PC-3 (cell line): ENCODE results near the gene PROSER2. TPM values are rescaled to one million over a fixed set of nuclear protein-coding genes. Genes with fewer than 3 reads are reported as not detected.

Source experiments
- ATAC-seq: fragments of 200-7000 bp; cut with Tn5 transposase; 2 replicates; pipeline ENCODE4 v1.9.1; 2020; ENCODE audit warnings: mild to moderate bottlenecking, moderate library complexity
- BruUV-seq: library from RNA; stranded (reverse); fragments of 400-500 nt; replicated peaks from 2 replicates; lab custom pipeline; 2021; lab: Mats Ljungman, UMichigan
- CTCF ChIA-PET: fragments of 300-600 bp; sonication (Branson Sonifier 250); formaldehyde crosslinking; loops from one replicate; lab custom pipeline; 2022; ENCODE audit warnings: antibody characterized with exemption; lab: Charles Lee
- POLR2A ChIA-PET: fragments of 300-600 bp; sonication (Branson Sonifier 250); formaldehyde crosslinking; loops from one replicate; lab custom pipeline; 2022; ENCODE audit warnings: antibody characterized with exemption; ENCODE audit not compliant: unreplicated experiment; lab: Charles Lee
- DNase-seq: peaks from one replicate; pipeline ENCODE4 v3.0.0-alpha.2; 2015
- H2AFZ ChIP-seq: fragments of 300-600 bp; sonication (generic); 2 replicates; pipeline ENCODE4 v1.6.0; 2016; ENCODE audit warnings: antibody characterized with exemption, low read length
- H3F3A ChIP-seq: fragments of 300-600 bp; sonication (generic); one replicate; pipeline ENCODE4 v1.6.0; 2017; ENCODE audit warnings: antibody characterized with exemption, low read length, control low read depth, mild to moderate bottlenecking; ENCODE audit not compliant: unreplicated experiment
- H3K27ac ChIP-seq: fragments of 300-600 bp; sonication (generic); 2 replicates; pipeline ENCODE4 v1.5.1; 2016; ENCODE audit warnings: mild to moderate bottlenecking, low read length
- H3K27me3 ChIP-seq: fragments of 300-600 bp; sonication (generic); 2 replicates; pipeline ENCODE4 v1.6.1; 2016; ENCODE audit warnings: low read length, mixed read lengths
- H3K36me3 ChIP-seq: fragments of 300-600 bp; sonication (generic); 2 replicates; pipeline ENCODE4 v1.6.1; 2016; ENCODE audit warnings: low read depth, mixed run types, low read length, mixed read lengths
- H3K4me1 ChIP-seq: fragments of 300-600 bp; sonication (generic); 2 replicates; pipeline ENCODE4 v1.5.1; 2016; ENCODE audit warnings: low read length; ENCODE audit not compliant: insufficient read depth
- H3K4me2 ChIP-seq: fragments of 300-600 bp; sonication (generic); 2 replicates; pipeline ENCODE4 v1.6.0; 2016; ENCODE audit warnings: low read length
- H3K4me3 ChIP-seq: fragments of 300-600 bp; sonication (generic); 2 replicates; pipeline ENCODE4 v1.5.1; 2016; ENCODE audit warnings: mild to moderate bottlenecking, low read length, mixed read lengths
- H3K79me2 ChIP-seq: fragments of 300-600 bp; sonication (generic); 2 replicates; pipeline ENCODE4 v1.6.1; 2017; ENCODE audit warnings: low read length, mixed read lengths
- H3K9ac ChIP-seq: fragments of 300-600 bp; sonication (generic); 2 replicates; pipeline ENCODE4 v1.6.0; 2016; ENCODE audit warnings: mild to moderate bottlenecking, low read length
- H3K9me2 ChIP-seq: fragments of 300-600 bp; sonication (generic); replicated peaks from 2 replicates; pipeline ENCODE4 v1.6.1; 2016; ENCODE audit warnings: mixed run types, low read length, mixed read lengths
- H3K9me3 ChIP-seq: fragments of 300-600 bp; sonication (generic); 2 replicates; pipeline ENCODE4 v1.6.1; 2016; ENCODE audit warnings: low read length, mixed read lengths
- H4K20me1 ChIP-seq: fragments of 300-600 bp; sonication (generic); 2 replicates; pipeline ENCODE4 v1.6.1; 2016; ENCODE audit warnings: low read length, mixed read lengths
- EZH2 ChIP-seq: fragments of 300-600 bp; sonication (generic); IDR thresholded peaks from one replicate; pipeline ENCODE4 v1.6.1; 2017; ENCODE audit warnings: antibody characterized with exemption, mild to moderate bottlenecking, low read length; ENCODE audit not compliant: unreplicated experiment
- EZH2phosphoT487 ChIP-seq: fragments of 300-600 bp; sonication (generic); IDR thresholded peaks from 2 replicates; pipeline ENCODE4 v1.6.1; 2018; ENCODE audit warnings: mild to moderate bottlenecking, antibody characterized with exemption, low read length, borderline replicate concordance
- intact Hi-C: fragments of 100-400 bp; cut with micrococcal nuclease; formaldehyde crosslinking; loops from 2 replicates; pipeline ENCODE4 v1.9.0; 2023
- total RNA-seq: library from RNA; depleted of rRNA; stranded (reverse); fragments of >200 nt; gene quantifications from 2 replicates; pipeline ENCODE4 v1.2.3, GENCODE V29; 2014
- TF ChIP-seq, protein P1 (sequence below): fragments of 300-600 bp; sonication (generic); conservative IDR thresholded peaks from 2 replicates; pipeline ENCODE4 v1.5.1; 2017; ENCODE audit warnings: antibody characterized with exemption, low read depth, mild to moderate bottlenecking, low read length

PROSER2 gene
- total RNA-seq, 1 experiment from 2014 or later: 52.5 TPM

DNA sequence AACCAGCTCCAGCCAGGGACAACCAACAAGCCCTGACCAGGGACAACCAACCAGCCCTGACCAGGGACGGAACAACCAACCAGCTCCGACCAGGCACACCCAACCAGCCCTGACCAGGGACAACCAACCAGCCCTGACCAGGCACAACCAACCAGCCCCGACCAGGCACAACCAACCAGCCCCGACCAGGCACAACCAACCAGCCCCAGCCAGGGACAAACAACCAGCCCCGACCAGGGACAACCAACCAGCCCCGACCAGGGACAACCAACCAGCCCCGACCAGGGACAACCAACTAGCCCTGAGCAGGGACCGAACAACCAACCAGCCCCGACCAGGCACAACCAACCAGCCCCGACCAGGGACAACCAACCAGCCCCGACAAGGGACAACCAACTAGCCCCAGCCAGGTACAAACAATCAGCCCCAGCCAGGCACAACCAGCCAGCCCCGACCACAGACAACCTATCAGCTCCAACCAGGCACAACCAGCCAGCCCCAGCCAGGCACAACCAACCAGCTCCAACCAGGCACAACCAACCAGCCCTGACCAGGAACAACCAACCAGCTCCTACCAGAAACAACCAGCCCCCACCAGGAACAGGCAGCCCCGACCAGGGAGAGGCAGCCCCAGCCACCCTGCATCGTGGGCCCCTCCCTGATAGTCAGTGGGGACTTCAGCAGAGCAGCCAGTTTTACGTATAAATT lies 56.4 kb downstream of the PROSER2 start:
- H3K79me2 ChIP-seq: no peaks in the 10 kb centered on the region
- ChIA-PET POLR2A (interaction anchor here (0.6 kb wide), 1 partner anchor 49 kb away, joined by 3 read pairs; no protein-coding TSS in a partner anchor), CTCF (no interaction called here)
- H3K27ac ChIP-seq: peak overlapping the region; percentile 100; the same call in 1 of the 2 replicates
- intact Hi-C loops: loop anchor here (10.0 kb wide), 1 partner anchor 105 kb away; no protein-coding TSS in a partner anchor
- no peaks in the 10 kb centered on the region for H3K9me2 ChIP-seq
- H3K4me3 ChIP-seq: no peak overlapping the region
- H3K36me3 ChIP-seq: no peaks in the 10 kb centered on the region
- H3K9ac ChIP-seq: no peak overlapping the region
- DNase-seq (no peak), ATAC-seq (no peak)
- no peak overlapping the region for H3K4me2 ChIP-seq
- TF ChIP-seq, protein P1, sequence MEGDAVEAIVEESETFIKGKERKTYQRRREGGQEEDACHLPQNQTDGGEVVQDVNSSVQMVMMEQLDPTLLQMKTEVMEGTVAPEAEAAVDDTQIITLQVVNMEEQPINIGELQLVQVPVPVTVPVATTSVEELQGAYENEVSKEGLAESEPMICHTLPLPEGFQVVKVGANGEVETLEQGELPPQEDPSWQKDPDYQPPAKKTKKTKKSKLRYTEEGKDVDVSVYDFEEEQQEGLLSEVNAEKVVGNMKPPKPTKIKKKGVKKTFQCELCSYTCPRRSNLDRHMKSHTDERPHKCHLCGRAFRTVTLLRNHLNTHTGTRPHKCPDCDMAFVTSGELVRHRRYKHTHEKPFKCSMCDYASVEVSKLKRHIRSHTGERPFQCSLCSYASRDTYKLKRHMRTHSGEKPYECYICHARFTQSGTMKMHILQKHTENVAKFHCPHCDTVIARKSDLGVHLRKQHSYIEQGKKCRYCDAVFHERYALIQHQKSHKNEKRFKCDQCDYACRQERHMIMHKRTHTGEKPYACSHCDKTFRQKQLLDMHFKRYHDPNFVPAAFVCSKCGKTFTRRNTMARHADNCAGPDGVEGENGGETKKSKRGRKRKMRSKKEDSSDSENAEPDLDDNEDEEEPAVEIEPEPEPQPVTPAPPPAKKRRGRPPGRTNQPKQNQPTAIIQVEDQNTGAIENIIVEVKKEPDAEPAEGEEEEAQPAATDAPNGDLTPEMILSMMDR: no peak
- TF ChIP-seq EZH2phosphoT487: no peak
- TF ChIP-seq EZH2: no peak
- H3K4me1 ChIP-seq: peaks cover 48% of the 10 kb centered on the region
- no peaks in the 10 kb centered on the region for H4K20me1 ChIP-seq
- H3F3A ChIP-seq: no peaks in the 10 kb centered on the region
- no peaks in the 10 kb centered on the region for H3K27me3 ChIP-seq
- BruUV-seq: no TSS peak
- H2AFZ ChIP-seq: no peak overlapping the region
- no peaks in the 10 kb centered on the region for H3K9me3 ChIP-seq

DNA sequence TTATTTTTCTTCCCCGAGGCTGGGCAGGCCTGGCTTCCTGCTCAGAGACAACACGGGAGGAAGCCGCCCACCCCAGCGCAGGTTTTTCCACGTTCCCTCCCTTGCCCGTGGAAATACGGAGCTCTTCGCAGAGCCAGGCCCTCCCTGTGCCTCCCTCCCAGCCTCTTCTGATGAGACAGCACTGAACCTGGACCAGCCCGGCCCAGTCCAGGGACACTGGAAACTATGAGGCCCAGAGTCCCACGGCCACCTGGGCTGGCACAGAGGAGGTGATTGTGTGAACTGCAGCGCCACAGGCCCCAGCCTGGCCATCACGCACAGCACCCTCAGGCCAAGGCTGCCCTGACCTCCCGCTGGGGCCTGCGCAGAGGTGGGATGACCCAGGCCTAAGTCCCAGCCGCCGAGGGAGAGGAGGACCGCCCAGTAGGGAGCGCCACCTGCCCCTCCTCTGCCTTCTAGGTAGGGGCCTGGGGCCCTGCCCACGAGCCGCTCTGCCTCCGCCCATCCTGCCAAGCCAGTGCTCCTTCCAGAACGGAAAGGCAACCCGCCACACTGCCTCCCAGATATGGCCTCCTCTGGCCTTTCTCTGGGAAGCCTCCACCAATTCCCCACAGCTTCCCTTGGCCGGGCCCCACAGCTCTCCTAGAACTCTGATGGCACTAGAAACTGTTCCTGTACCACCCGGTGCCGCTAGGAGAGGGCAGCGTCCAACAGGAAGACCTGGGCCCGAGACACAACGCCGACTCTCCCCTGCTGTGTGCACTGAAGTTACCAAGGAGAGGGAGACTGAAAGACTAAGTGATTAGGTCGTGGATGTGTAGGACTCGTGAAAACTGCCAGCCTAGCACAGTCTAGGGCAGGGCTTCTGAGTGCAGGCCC lies 57.2 kb downstream of the PROSER2 start:
- Histone ChIP-seq H3K4me2 (no peak overlapping the region), H3K9me2 (no peaks in the 10 kb centered on the region), H3K27me3 (no peaks in the 10 kb centered on the region), H4K20me1 (no peaks in the 10 kb centered on the region), H3K36me3 (no peaks in the 10 kb centered on the region), H3K4me3 (no peak overlapping the region), H3K4me1 (peaks cover 39% of the 10 kb centered on the region), H3F3A (no peaks in the 10 kb centered on the region), H3K79me2 (no peaks in the 10 kb centered on the region), H3K27ac (peak overlapping the region; percentile 100), H2AFZ (no peak overlapping the region), H3K9ac (peak overlapping the region; percentile 88), H3K9me3 (no peaks in the 10 kb centered on the region)
- no peak for ATAC-seq
- no peak for DNase-seq
- intact Hi-C loops: no loop called here
- ChIA-PET CTCF (interaction anchor here (0.7 to 1.1 kb wide), 2 partner anchors 97 to 106 kb away, joined by 4 read pairs; no protein-coding TSS in a partner anchor), POLR2A (no interaction called here)
- BruUV-seq: no TSS peak
- no peak for TF ChIP-seq EZH2
- TF ChIP-seq, protein P1: no peak
- no peak for TF ChIP-seq EZH2phosphoT487
